GM21737 (cell line): Measurements from ENCODE around the gene KIAA0930.

Experiments
- ATAC-seq: cut with Tn5 transposase; IDR thresholded peaks from one replicate; pipeline ENCODE4 v1.9.1; 2021; ENCODE audit warnings: mild to moderate bottlenecking, moderate library complexity; ENCODE audit not compliant: unreplicated experiment

The KIAA0930 gene

GRCh38 chr22:45154383-45154782 is 86.3 kb downstream of the KIAA0930 start:
- ATAC-seq: no peak

DNA sequence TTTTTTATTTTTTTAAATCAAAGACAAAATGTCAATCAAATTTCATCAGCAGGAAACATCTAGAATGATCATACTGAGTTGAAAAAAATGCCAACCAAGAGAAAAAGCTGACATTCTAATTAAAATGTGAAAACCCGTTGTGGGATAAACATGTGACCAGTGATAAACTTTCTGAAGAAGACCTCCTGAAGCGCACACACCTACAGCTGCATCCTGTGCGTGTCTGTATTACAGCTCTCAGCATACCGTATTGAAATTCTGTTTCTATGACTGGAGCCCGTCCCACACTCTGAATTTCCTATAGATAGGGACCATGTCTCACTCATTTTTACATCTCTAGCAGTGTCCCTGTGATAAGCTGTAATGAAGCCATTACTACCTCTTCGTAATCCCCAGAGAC is 89.2 kb downstream of the KIAA0930 start:
- no peak for ATAC-seq

DNA sequence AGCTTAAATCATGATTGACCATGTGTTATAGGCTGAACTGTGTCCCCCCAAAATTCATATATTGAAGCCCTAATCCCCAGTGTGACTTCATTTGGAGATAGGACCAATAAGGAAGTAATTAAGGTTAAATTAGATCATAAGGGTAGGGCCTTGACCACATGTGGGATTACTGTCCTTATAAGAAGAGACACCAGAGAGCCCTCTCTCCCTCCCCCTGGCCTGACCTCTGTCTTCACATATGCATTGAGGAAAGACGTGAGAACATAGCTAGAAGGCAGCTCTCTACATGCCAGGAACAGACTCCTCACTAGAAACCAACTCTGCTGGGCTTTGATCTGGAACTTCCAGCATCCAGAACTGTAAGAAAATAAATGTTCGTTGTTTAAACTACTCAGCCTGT is 90.6 kb downstream of the KIAA0930 start:
- ATAC-seq: no peak

DNA sequence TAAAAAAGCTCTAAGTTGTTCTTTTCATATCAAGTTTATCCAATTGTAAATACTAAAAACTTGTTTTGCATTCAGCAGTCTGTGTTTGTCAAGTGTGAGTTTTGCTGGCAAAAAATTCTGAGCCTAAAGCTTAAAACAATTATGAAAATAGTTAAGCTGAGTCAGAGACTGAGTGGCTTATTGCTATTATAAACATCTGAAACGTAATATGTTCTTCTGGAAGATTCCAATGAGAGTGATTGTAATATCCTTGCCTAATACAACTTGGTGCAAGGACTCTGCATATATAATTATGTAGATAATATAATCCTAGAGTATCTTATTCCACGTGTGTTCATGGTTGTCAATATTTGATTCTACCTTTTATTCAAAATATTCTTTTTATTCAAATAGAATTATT is 91.0 kb downstream of the KIAA0930 start:
- no peak for ATAC-seq

DNA sequence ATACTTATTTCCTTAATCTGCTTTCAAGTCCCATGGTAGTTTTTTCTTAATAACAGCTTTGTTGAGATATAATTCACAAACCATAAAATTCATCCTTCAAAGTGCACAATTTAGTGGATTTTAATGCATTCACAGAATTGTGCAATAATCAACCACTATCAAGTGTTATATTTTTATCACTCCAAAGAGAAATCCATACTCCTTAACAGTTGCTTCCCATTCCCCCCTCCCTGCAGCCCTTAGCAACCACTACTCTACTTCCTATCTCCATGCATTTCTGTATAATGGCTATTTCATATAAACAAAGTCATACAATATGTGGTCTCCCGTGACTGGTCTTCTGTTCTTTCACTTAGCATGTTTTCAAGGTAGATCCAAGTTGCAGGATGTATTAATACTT is 95.8 kb downstream of the KIAA0930 start:
- ATAC-seq: no peak

- ATAC-seq: no peak
Measured at GRCh38 chr22:45142376-45142775, 98.3 kb downstream of the KIAA0930 start.
